ENCODE measurements around the gene MAB21L4.

The MAB21L4 gene

DNA sequence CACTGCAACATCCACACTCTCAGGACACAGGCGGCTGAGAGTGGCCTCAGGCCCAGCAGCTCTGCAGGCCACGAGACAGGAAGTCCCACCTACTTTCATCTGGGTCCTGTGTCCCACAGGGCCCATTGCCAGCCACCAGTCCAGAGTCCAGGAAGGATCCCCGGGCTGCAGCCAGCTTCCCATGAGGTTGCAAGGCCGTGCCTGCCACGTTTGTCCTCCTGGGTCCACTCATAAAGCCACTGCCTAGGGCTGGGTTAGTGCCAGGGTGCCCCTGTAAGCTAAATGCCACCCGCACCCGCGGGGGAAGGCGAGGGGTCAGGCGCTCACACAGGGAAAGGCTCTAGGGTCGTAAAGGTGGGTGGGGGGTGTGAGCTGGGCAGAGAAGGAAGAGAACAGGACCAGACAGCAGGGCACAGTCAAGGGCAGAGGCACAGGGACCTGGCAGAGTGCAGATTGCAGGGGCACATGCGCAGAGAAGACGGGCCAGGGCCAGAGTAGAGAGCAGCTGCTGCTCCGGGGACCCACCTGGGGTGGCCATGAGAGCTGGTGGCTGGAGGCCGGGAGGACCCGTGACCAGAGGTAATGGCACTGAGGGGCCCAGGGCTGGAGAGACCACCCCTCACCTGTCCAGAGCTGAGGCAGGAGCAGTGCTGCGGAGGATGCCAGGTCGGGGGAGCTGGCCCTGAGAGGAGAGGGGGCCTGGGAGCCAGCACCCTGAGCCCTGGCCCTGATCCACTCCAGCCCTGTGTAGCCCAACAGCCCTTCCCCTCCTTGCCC is 19.3 kb downstream of the MAB21L4 start:
- TF ChIP-seq, protein P1, sequence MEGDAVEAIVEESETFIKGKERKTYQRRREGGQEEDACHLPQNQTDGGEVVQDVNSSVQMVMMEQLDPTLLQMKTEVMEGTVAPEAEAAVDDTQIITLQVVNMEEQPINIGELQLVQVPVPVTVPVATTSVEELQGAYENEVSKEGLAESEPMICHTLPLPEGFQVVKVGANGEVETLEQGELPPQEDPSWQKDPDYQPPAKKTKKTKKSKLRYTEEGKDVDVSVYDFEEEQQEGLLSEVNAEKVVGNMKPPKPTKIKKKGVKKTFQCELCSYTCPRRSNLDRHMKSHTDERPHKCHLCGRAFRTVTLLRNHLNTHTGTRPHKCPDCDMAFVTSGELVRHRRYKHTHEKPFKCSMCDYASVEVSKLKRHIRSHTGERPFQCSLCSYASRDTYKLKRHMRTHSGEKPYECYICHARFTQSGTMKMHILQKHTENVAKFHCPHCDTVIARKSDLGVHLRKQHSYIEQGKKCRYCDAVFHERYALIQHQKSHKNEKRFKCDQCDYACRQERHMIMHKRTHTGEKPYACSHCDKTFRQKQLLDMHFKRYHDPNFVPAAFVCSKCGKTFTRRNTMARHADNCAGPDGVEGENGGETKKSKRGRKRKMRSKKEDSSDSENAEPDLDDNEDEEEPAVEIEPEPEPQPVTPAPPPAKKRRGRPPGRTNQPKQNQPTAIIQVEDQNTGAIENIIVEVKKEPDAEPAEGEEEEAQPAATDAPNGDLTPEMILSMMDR (IDR thresholded peaks at IDR 0.05; ENCODE audit: low read depth, low read length), result no peak
- DNase-seq (ENCODE audit: extremely low read depth, low read depth), result no peak

DNA sequence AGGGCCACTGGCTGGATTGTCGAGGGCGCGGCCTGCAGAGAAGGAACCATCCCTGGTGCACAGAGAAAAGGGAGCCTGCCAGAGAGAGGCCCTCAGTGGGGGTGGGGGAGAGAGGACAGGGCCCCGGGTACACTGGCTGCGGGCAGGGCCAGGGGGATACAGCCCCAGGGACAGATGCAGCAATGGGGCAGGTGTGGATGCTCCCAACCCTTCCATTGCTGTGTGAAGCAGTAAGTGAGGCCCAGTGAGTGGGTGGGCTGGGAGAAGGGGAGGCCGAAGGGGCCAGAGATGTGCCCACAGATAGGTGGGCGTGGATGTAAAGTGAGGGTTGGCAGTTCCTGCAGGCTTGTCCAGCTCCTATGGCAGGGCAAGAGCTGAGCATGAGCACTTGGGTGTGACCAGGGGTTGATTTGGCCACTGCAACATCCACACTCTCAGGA is 19.9 kb downstream of the MAB21L4 start:
- TF ChIP-seq, protein P1 (IDR thresholded peaks at IDR 0.05; ENCODE audit: low read depth, low read length), result no peak
- DNase-seq (ENCODE audit: extremely low read depth, low read depth), result no peak

DNA sequence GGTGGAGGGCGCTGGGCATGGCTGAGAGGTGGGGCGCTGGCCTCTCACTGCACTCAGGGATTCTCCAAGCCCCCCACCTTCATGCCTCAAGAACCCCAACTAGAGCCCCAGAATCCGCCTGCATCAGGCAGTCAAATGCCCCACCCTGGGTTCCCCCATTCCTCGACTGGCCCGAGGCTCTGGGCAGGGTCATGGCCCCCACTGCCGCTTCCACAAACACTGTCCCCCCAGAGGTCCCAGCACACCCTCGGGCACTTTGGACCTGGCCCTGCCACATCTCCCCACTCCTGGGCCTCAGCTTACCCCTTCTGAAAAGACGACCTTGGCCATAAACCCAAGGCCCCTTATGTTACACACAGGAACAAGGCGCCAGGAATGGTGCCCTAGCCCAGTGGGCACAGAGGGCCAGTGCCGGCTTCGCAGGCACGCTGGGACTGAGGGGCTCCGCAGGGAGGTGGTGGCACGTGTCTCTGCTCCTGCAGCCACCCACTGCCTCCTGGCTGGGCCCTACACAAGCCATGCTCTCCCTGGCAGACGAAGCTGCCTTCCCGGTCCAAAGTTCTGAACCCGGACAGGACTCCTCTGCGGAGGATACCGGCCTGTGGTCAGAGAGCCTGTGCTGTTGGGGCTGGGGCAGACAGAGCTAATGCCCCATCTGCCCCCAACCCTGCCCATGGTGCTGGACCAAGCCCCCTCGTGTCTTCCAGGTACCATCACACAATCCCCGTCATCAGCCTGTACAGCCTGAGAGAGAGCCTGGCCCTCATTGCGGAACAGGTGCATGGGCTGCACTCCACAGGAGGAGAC is 20.5 kb downstream of the MAB21L4 start:
- DNase-seq (ENCODE audit: extremely low read depth, low read depth), result no peak
- TF ChIP-seq, protein P1 (IDR thresholded peaks at IDR 0.05; ENCODE audit: low read depth, low read length), result no peak

DNA sequence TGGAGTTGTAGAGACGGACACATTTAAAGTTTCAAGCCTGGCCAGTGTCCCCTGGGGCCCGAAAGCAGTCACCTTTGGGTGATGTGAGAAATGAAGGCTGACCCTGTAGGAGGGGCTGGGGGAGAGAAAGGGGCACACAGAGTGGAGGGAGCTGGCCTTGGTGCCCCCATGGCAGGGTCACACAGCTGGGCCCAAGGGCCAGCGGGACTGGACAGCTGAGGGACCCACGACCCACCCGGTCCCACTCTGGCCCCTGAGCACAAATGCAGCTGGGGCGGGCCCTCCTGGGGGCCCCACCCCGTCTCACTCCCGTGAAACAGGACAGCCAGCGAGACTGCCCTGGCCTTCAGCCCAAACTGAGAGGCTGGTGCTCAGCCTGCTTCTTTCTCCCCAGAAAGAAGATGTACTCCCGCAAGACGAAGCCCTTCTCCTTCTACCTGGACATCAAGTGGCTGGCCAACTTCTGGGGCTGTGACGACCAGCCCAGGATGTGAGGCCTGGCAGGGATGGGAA is 21.2 kb downstream of the MAB21L4 start:
- TF ChIP-seq, protein P1 (IDR thresholded peaks at IDR 0.05; ENCODE audit: low read depth, low read length), result no peak
- no peak for DNase-seq (ENCODE audit: extremely low read depth, low read depth)

DNA sequence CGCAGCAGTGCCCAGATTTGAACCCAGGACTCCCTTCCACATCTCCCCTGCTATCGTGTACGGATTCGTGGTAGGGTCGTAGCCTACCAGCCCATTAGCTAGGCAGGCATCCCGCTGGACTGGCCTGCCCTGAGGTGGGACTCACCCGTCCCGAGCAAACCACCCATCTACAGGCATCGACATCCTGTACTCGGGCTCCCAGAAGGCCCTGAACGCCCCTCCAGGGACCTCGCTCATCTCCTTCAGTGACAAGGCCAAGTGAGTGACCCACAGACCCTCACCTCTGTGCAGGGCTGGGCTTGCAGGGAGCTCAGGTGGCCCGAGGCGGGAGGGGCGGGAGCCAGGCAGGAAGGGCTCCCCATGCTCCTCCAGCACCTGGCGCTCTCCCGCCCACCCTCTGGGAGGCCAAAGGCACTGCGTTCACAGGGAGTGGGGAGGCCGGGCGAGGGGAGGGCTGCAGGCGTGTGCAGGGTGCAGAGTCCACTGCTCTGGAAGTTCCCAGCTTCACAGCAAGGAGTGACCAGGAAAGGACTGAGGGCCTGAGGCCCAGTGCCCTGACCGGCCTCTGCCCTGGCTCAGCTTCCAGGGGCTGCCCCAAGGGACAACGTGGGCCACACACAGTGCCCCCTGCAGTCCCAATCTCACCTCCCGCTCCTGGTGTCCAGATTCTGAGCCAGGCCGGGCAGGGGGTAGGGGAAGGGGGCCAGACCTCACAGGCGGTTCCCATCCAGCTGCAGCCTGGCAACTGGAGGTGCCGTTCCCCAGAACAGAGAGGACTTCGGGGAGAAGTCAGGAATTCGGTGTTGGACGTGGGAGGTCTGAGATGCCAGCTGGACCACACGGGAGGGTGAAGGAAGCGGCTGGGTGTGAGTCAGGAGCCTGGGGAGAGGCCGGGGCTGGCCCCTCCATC is 21.9 kb downstream of the MAB21L4 start:
- no peak for DNase-seq (ENCODE audit: extremely low read depth, low read depth)
- TF ChIP-seq, protein P1 (IDR thresholded peaks at IDR 0.05; ENCODE audit: low read depth, low read length), result no peak

DNA sequence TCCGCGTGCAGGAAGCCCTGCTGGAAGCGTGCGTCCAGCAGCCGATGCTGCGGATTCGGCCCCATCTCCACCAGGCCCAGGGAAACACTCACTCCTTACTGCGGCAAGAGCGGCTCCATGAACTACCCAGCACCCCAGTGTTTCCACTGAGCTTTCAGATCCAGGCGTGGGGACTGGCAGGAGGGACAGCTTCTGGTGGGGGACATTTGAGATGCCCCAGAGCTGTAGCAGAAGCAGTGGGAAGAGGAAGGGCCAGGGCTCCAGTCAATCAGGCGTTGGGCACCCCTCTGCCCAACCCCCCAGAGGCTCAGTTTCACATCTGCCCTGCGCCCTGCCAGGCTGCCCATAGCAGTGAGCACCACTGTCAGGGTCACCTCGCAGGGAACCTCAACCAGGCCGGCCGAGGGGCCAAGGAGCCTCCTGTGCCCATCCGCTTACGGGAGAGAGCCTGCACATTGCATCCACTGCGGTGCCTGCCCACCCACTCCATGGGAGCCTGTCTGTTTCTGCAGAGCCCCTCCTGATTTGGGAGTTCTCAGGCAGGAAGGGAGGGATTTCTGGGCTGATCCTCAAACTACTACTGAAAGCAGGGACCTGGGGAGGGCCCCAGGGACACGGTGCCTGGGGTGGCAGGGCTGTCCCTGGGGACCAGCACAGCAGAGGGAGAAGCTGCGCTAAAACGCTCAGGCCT is 22.7 kb downstream of the MAB21L4 start:
- DNase-seq (ENCODE audit: extremely low read depth, low read depth), result no peak
- TF ChIP-seq, protein P1 (IDR thresholded peaks at IDR 0.05; ENCODE audit: low read depth, low read length), result no peak
